GM10248 (cell line): ENCODE results near the gene SLC51A.

Experiments used
- CTCF ChIA-PET: fragments of 300-600 bp; sonication (Branson Sonifier 250); formaldehyde crosslinking; extraction: SDS; loops from one replicate; lab custom pipeline; 2021; ENCODE audit warnings: antibody characterized with exemption; lab: Yijun Ruan, JAX
- POLR2A ChIA-PET: fragments of 350-650 bp; sonication (Branson Sonifier 250); formaldehyde crosslinking; extraction: SDS; loops from one replicate; lab custom pipeline; 2020; ENCODE audit warnings: antibody characterized with exemption; lab: Yijun Ruan, JAX
- DNase-seq: peaks from one replicate; pipeline ENCODE4 v3.0.0; 2012; ENCODE audit errors: extremely low spot score
- TF ChIP-seq, protein P1 (sequence below): IDR thresholded peaks from 2 replicates; pipeline ENCODE4 v1.5.1; 2012; ENCODE audit warnings: mild to moderate bottlenecking, low read depth; ENCODE audit errors: extremely low read depth, missing control alignments, control extremely low read depth

The SLC51A gene

DNA sequence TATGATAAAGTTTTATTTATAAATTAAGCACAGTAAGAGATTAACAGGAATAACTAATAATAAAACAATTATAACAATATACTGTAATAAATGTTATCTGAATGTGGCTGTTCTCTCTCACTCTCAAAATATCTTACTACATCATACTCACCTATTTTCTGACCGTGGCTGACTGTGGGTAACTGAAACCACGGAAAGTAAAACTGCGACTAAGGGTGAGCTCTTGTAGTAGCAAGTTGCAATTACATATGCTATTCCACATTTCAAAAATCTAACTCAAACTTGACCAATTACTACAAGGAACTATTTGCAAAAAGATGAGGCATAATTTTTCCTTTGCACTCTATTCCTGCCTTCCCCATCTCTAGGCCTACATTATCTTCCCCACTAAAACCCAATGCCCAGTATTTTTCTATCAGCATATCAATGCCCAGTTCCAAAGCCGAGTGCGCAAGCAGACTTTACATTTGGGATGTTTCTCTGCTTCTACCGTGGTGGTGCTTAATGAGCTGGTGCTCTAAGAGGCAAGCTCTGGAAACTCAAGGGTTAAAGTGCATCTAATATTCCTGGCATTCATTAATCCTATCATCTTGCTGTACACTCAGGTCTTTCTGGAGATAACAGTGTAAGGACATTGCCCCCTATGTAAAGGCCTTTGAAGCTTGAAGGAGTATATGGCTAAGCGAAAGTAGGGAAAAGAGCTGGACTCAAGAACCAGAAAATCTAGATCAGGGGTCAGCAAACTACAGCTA, 64.5 kb downstream of the SLC51A start:
- TF ChIP-seq, protein P1, sequence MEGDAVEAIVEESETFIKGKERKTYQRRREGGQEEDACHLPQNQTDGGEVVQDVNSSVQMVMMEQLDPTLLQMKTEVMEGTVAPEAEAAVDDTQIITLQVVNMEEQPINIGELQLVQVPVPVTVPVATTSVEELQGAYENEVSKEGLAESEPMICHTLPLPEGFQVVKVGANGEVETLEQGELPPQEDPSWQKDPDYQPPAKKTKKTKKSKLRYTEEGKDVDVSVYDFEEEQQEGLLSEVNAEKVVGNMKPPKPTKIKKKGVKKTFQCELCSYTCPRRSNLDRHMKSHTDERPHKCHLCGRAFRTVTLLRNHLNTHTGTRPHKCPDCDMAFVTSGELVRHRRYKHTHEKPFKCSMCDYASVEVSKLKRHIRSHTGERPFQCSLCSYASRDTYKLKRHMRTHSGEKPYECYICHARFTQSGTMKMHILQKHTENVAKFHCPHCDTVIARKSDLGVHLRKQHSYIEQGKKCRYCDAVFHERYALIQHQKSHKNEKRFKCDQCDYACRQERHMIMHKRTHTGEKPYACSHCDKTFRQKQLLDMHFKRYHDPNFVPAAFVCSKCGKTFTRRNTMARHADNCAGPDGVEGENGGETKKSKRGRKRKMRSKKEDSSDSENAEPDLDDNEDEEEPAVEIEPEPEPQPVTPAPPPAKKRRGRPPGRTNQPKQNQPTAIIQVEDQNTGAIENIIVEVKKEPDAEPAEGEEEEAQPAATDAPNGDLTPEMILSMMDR, result no peak
- ChIA-PET POLR2A (interaction anchor here (0.5 kb wide), 1 partner anchor 213 kb away, joined by 4 read pairs; no protein-coding TSS in a partner anchor), CTCF (interaction anchor here (0.7 to 4.7 kb wide), 14 partner anchors 8 to 188 kb away, joined by 3 to 22 read pairs (median 3); no protein-coding TSS in a partner anchor)
- peak; percentile 48 for DNase-seq

DNA sequence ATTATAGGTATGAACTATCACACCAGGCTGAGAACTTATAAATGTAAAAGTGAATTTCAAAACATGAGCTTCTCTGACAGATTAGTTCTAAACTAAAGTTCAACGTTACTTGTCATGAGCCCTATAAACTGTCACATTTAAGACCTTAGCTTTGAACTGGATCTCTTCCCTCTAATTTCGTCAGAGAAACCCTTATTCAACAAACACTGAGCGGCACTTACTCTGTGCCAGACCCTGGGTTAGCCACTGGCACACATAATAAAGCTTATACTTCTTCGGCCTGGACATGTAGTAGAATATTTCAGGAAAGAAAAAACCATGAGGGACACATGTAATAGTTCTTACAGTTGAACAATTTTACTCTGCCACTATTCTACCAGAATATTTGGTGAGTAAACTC, 65.6 kb downstream of the SLC51A start:
- CTCF ChIA-PET, result interaction anchor here (0.7 to 4.7 kb wide), 10 partner anchors 9 to 247 kb away, joined by 3 to 22 read pairs (median 4); no protein-coding TSS in a partner anchor
- DNase-seq, result no peak
- POLR2A ChIA-PET, result interaction anchor here (0.6 to 1.5 kb wide), 3 partner anchors 9 to 247 kb away, joined by 4 to 7 read pairs (median 4); no protein-coding TSS in a partner anchor
- TF ChIP-seq, protein P1, result no peak
